CD14-positive monocyte (primary cell): ENCODE data around the gene ZNF592. TPM values are rescaled to one million over a fixed set of nuclear protein-coding genes. Genes with fewer than 3 reads are reported as not detected.

ENCODE experiments used
- DNase-seq, 3 donors: peaks; one replicate each; pipeline ENCODE4 v3.0.0-alpha.2; 2011 to 2022
- H2AFZ ChIP-seq: 2 replicates; pipeline ENCODE4 v1.6.0; 2012; ENCODE audit warnings: mild to moderate bottlenecking, low read depth, low read length, inconsistent platforms; ENCODE audit not compliant: insufficient read depth, poor library complexity, severe bottlenecking
- H3K27ac ChIP-seq, 2 donors: 1 replicate in 1 of 2; 2 replicates in 1 of 2; pipeline ENCODE4 v1.5.1; 2012 to 2013; ENCODE audit warnings: low read length in 2 of 2, control low read depth in 1 of 2, inconsistent platforms in 1 of 2, low read depth in 1 of 2, mild to moderate bottlenecking in 1 of 2
- H3K27me3 ChIP-seq, 2 donors: one replicate each; pipeline versions ENCODE4 v1.6.0 to v1.6.1; 2011 to 2013; ENCODE audit warnings: low read length in 2 of 2; ENCODE audit not compliant: control insufficient read depth in 2 of 2, insufficient read depth in 2 of 2
- H3K36me3 ChIP-seq, 2 donors: replicated peaks in 1 of 2; 1 replicate in 1 of 2; 2 replicates in 1 of 2; pipeline versions ENCODE4 v1.5.1 to v1.6.1; 2012 to 2013; ENCODE audit warnings: low read length in 2 of 2, control low read depth in 1 of 2, inconsistent platforms in 1 of 2, mild to moderate bottlenecking in 1 of 2; ENCODE audit not compliant: insufficient read depth in 2 of 2, control insufficient read depth in 1 of 2
- H3K4me1 ChIP-seq, 2 donors: 1 replicate in 1 of 2; 2 replicates in 1 of 2; pipeline versions ENCODE4 v1.5.1 to v1.6.1; 2012 to 2013; ENCODE audit warnings: low read length in 2 of 2, control low read depth in 1 of 2, inconsistent platforms in 1 of 2, mild to moderate bottlenecking in 1 of 2, moderate library complexity in 1 of 2; ENCODE audit not compliant: insufficient read depth in 2 of 2, control insufficient read depth in 1 of 2
- H3K4me2 ChIP-seq: replicated peaks from 2 replicates; pipeline ENCODE3; 2012; ENCODE audit warnings: low read length, moderate library complexity, mild to moderate bottlenecking; ENCODE audit not compliant: poor library complexity, severe bottlenecking; ENCODE audit errors: extremely low read depth
- H3K4me3 ChIP-seq, 3 experiments: fragments of 200-600 bp in 1 of 3; sonication (generic) in 1 of 3; replicated peaks in 1 of 3; 1 replicate in 2 of 3; 2 replicates in 1 of 3; pipeline ENCODE4 v1.5.1; 2011 to 2013; ENCODE audit warnings: low read length in 3 of 3, mild to moderate bottlenecking in 3 of 3, control low read depth in 2 of 3, low read depth in 2 of 3, inconsistent platforms in 1 of 3, moderate library complexity in 1 of 3
- H3K79me2 ChIP-seq: 2 replicates; pipeline ENCODE4 v1.6.0; 2012; ENCODE audit warnings: mild to moderate bottlenecking, control low read depth, inconsistent platforms, low read length, moderate library complexity; ENCODE audit not compliant: insufficient read depth
- H3K9ac ChIP-seq: 2 replicates; pipeline ENCODE4 v1.6.0; 2017; ENCODE audit warnings: low read length, mild to moderate bottlenecking; ENCODE audit not compliant: insufficient read depth, poor library complexity, severe bottlenecking
- H3K9me3 ChIP-seq, 2 donors: replicated peaks in 1 of 2; 1 replicate in 1 of 2; 2 replicates in 1 of 2; pipeline versions ENCODE4 v1.5.1 to v1.6.1; 2012 to 2013; ENCODE audit warnings: low read length in 2 of 2, control low read depth in 1 of 2; ENCODE audit not compliant: control insufficient read depth in 1 of 2, insufficient read depth in 1 of 2
- H4K20me1 ChIP-seq: 2 replicates; pipeline ENCODE4 v1.6.0; 2012; ENCODE audit warnings: mild to moderate bottlenecking, low read length, control low read depth, moderate library complexity; ENCODE audit not compliant: insufficient read depth
- H3K27ac Mint-ChIP-seq, 7 donors: one replicate each; pipeline ENCODE4 v1.8.0; 2020; ENCODE audit warnings: mild to moderate bottlenecking in 7 of 7, mixed read lengths in 7 of 7, moderate library complexity in 6 of 7, inconsistent platforms in 2 of 7
- H3K27me3 Mint-ChIP-seq, 3 donors: one replicate each; pipeline ENCODE4 v1.8.0; 2021 to 2022; ENCODE audit warnings: low read depth in 3 of 3, mild to moderate bottlenecking in 3 of 3, mixed read lengths in 3 of 3, moderate library complexity in 3 of 3, inconsistent platforms in 1 of 3
- H3K36me3 Mint-ChIP-seq, 2 donors: one replicate each; pipeline ENCODE4 v1.8.0; 2020; ENCODE audit warnings: mixed read lengths in 2 of 2, inconsistent platforms in 1 of 2, mild to moderate bottlenecking in 1 of 2
- H3K4me1 Mint-ChIP-seq: one replicate; pipeline ENCODE4 v1.8.0; 2020; ENCODE audit warnings: mild to moderate bottlenecking, mixed read lengths
- H3K4me3 Mint-ChIP-seq, 2 donors: one replicate each; pipeline ENCODE4 v1.8.0; 2020; ENCODE audit warnings: mild to moderate bottlenecking in 2 of 2, mixed read lengths in 2 of 2, moderate library complexity in 1 of 2
- H3K9me3 Mint-ChIP-seq, 7 donors: one replicate each; pipeline ENCODE4 v1.8.0; 2020 to 2022; ENCODE audit warnings: mixed read lengths in 7 of 7, mild to moderate bottlenecking in 6 of 7, moderate library complexity in 6 of 7, inconsistent platforms in 2 of 7
- WGBS: methylation state at CpG from one replicate; pipeline ENCODE4 v1.1.5; 2013; ENCODE audit warnings: missing lambda C conversion rate; ENCODE audit not compliant: insufficient coverage; 5-methylcytosine and 5-hydroxymethylcytosine counted together
- intact Hi-C, 2 donors: fragments of 100-400 bp; cut with micrococcal nuclease; formaldehyde crosslinking; loops; one replicate each; pipeline versions ENCODE4 v1.15.0 to v1.15.1; 2023
- polyA plus RNA-seq, 3 donors: library from polyadenylated mRNA; depleted of rRNA in 1 of 3; unstranded in 2 of 3; stranded (reverse) in 1 of 3; fragments of 300-500 nt in 2 of 3; fragments of >200 nt in 1 of 3; fragmentation: Illumina TruSeq in 2 of 3; gene quantifications; 1 replicate in 2 of 3; 2 replicates in 1 of 3; pipeline ENCODE4 v1.2.3, GENCODE V29; 2012 to 2021
- TF ChIP-seq, protein P1 (sequence below): fragments of 200-600 bp; IDR thresholded peaks from one replicate; pipeline ENCODE4 v1.8.0; 2022; ENCODE audit warnings: antibody characterized with exemption, mild to moderate bottlenecking

The ZNF592 gene
- polyA plus RNA-seq, 3 donors: 2.8 to 43.6 (median 5.0) TPM

- peaks cover 57% of the 10 kb centered on the region for H3K4me1 Mint-ChIP-seq
- peaks cover 100% of the 10 kb centered on the region for H3K79me2 ChIP-seq
- H3K27me3 ChIP-seq: no peaks in the 10 kb centered on the region
- peaks cover 32 to 56% of the 10 kb centered on the region in 2 donors for H3K36me3 ChIP-seq
- no peak overlapping the region for H2AFZ ChIP-seq
- no peaks in the 10 kb centered on the region for H3K9me3 Mint-ChIP-seq
- peaks cover 0 to 3% (median 0%) of the 10 kb centered on the region in 3 donors for H3K27me3 Mint-ChIP-seq
- H3K4me1 ChIP-seq: peaks cover 38 to 40% of the 10 kb centered on the region in 2 donors
- peak overlapping the region; percentile 3 to 62 for H3K27ac ChIP-seq
- peaks cover 100% of the 10 kb centered on the region for H4K20me1 ChIP-seq
- peak overlapping the region in 1 of 2 donors; percentile 35 for H3K4me3 Mint-ChIP-seq
- peak overlapping the region; percentile 40 for H3K4me2 ChIP-seq
- intact Hi-C loops: loop anchor here in 1 of 2 donors (5.0 kb wide), 2 partner anchors 115 to 185 kb away; partner anchors contain the start of gene NMB
- peak overlapping the region in 1 of 3 experiments; percentile 12 for H3K4me3 ChIP-seq
- peak; percentile 10 to 21 (median 14) for DNase-seq
- peak overlapping the region; percentile 70 to 90 (median 81) for H3K27ac Mint-ChIP-seq
- peaks cover 39 to 59% of the 10 kb centered on the region in 2 donors for H3K36me3 Mint-ChIP-seq
- H3K9ac ChIP-seq: no peak overlapping the region
- WGBS: no CpG with 5 or more reads among the region's 2 CpGs
- no peaks in the 10 kb centered on the region for H3K9me3 ChIP-seq
- TF ChIP-seq, protein P1, sequence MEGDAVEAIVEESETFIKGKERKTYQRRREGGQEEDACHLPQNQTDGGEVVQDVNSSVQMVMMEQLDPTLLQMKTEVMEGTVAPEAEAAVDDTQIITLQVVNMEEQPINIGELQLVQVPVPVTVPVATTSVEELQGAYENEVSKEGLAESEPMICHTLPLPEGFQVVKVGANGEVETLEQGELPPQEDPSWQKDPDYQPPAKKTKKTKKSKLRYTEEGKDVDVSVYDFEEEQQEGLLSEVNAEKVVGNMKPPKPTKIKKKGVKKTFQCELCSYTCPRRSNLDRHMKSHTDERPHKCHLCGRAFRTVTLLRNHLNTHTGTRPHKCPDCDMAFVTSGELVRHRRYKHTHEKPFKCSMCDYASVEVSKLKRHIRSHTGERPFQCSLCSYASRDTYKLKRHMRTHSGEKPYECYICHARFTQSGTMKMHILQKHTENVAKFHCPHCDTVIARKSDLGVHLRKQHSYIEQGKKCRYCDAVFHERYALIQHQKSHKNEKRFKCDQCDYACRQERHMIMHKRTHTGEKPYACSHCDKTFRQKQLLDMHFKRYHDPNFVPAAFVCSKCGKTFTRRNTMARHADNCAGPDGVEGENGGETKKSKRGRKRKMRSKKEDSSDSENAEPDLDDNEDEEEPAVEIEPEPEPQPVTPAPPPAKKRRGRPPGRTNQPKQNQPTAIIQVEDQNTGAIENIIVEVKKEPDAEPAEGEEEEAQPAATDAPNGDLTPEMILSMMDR: no peak
Observed at GRCh38 chr15:84772467-84772866, 24.1 kb downstream of the ZNF592 start.

GRCh38 chr15:84773716-84774115, 25.3 kb downstream of the ZNF592 start:
- peaks cover 33 to 55% of the 10 kb centered on the region in 2 donors for H3K36me3 ChIP-seq
- H3K27ac ChIP-seq: peak overlapping the region in 1 of 2 donors; percentile 61
- H4K20me1 ChIP-seq: peaks cover 100% of the 10 kb centered on the region
- no peaks in the 10 kb centered on the region for H3K9me3 ChIP-seq
- peaks cover 48% of the 10 kb centered on the region for H3K4me1 Mint-ChIP-seq
- no CpG with 5 or more reads among the region's 3 CpGs for WGBS
- no peak overlapping the region for H3K4me3 Mint-ChIP-seq
- intact Hi-C loops: loop anchor here in 1 of 2 donors (5.0 kb wide), 2 partner anchors 116 to 186 kb away; partner anchors contain the start of gene NMB
- H3K4me3 ChIP-seq: no peak overlapping the region
- H3K27me3 ChIP-seq: no peaks in the 10 kb centered on the region
- peaks cover 0 to 2% (median 0%) of the 10 kb centered on the region in 3 donors for H3K27me3 Mint-ChIP-seq
- H2AFZ ChIP-seq: no peak overlapping the region
- peaks cover 40 to 59% of the 10 kb centered on the region in 2 donors for H3K36me3 Mint-ChIP-seq
- peak overlapping the region; percentile 17 for H3K4me2 ChIP-seq
- peak; percentile 33 to 38 (median 38) for DNase-seq
- H3K4me1 ChIP-seq: peaks cover 38 to 40% of the 10 kb centered on the region in 2 donors
- H3K79me2 ChIP-seq: peaks cover 100% of the 10 kb centered on the region
- H3K9ac ChIP-seq: no peak overlapping the region
- H3K27ac Mint-ChIP-seq: peak overlapping the region; percentile 75 to 89 (median 87)
- TF ChIP-seq, protein P1: no peak
- no peaks in the 10 kb centered on the region for H3K9me3 Mint-ChIP-seq
